Right lobe of liver (tissue), 6 donors: Measurements from ENCODE around the gene VASH2. TPM values are rescaled to one million over a fixed set of nuclear protein-coding genes. Genes with fewer than 3 reads are reported as not detected.

ENCODE experiments used
- ATAC-seq, 4 donors: fragments of 200-7000 bp; cut with Tn5 transposase; one replicate each; pipeline ENCODE4 v1.9.1; 2020; ENCODE audit warnings: mild to moderate bottlenecking in 4 of 4, moderate library complexity in 4 of 4
- DNase-seq, 3 donors: peaks; one replicate each; pipeline ENCODE4 v3.0.0-alpha.2; 2020
- H3K27ac ChIP-seq, 3 donors: fragments of 200-600 bp; one replicate each; pipeline ENCODE4 v1.8.0; 2022
- H3K27me3 ChIP-seq, 2 donors: fragments of 200-600 bp; one replicate each; pipeline ENCODE4 v1.8.0; 2022
- H3K36me3 ChIP-seq, 4 donors: fragments of 200-600 bp; sonication (generic) in 1 of 4; one replicate each; pipeline versions ENCODE4 v1.5.1 to v1.8.0; 2017 to 2022; ENCODE audit warnings: control low read depth in 1 of 4
- H3K4me1 ChIP-seq, 4 donors: fragments of 200-600 bp; sonication (generic) in 1 of 4; one replicate each; pipeline versions ENCODE4 v1.5.1 to v1.8.0; 2017 to 2022; ENCODE audit warnings: control low read depth in 1 of 4
- H3K4me3 ChIP-seq, 3 donors: fragments of 200-600 bp; one replicate each; pipeline ENCODE4 v1.8.0; 2022
- H3K9me3 ChIP-seq, 4 donors: fragments of 200-600 bp; sonication (generic) in 1 of 4; one replicate each; pipeline versions ENCODE4 v1.5.1 to v1.8.0; 2017 to 2022; ENCODE audit warnings: control low read depth in 1 of 4
- POLR2A ChIP-seq: fragments of 450-650 bp; IDR thresholded peaks from one replicate; pipeline ENCODE4 v1.6.1; 2017; ENCODE audit warnings: antibody characterized with exemption, mild to moderate bottlenecking
- WGBS: methylation state at CpG from one replicate; pipeline ENCODE4 v1.1.6; 2018; ENCODE audit warnings: low coverage, low lambda C conversion rate; ENCODE audit not compliant: insufficient coverage; ENCODE audit errors: missing lambda C conversion rate; 5-methylcytosine and 5-hydroxymethylcytosine counted together
- intact Hi-C, 2 donors: fragments of 100-400 bp; cut with DNase I; formaldehyde crosslinking; loops; one replicate each; pipeline versions ENCODE4 v1.11.2 to v1.14.1; 2022
- total RNA-seq, 6 experiments: library from RNA; depleted of rRNA in 2 of 6; stranded (reverse); fragments of >200 nt in 2 of 6; fragmentation: NEBNext Ultra II Directional in 3 of 6; extraction: Animal tissue kit (Norgen Biotek cat#: 25700) in 3 of 6; gene quantifications; one replicate each; pipeline versions ENCODE4 v1.1.0 to v1.2.4, GENCODE V29; 2016 to 2023
- TF ChIP-seq, protein P1 (sequence below), 4 donors: fragments of 200-600 bp in 3 of 4; fragments of 450-650 bp in 1 of 4; IDR thresholded peaks; one replicate each; pipeline versions ENCODE4 v1.5.1 to v1.8.0; 2016 to 2022; ENCODE audit warnings: antibody characterized with exemption in 4 of 4, mild to moderate bottlenecking in 2 of 4
- donor health status: DM: no; HTN: yes; CAD: no.
- donor health status: DM: no; HTN: no; CAD: no.
- donor health status: DM: no; HTN: no; CAD: no.
- donor health status: DM: no; HTN: yes; CAD: no.
- donor health status: DM: no; HTN: yes; CAD: no.

The VASH2 gene
- total RNA-seq, 6 experiments from 2014 or later = 0.04 to 0.32 (median 0.07) TPM; not detected in 3

GRCh38 chr1:213034713-213035112, 84.4 kb downstream of the VASH2 start:
- no CpG with 5 or more reads among the region's 1 CpG for WGBS
- Histone ChIP-seq H3K4me1 (no peaks in the 10 kb centered on the region), H3K9me3 (no peaks in the 10 kb centered on the region), H3K27me3 (no peaks in the 10 kb centered on the region), H3K4me3 (no peak overlapping the region), H3K36me3 (no peaks in the 10 kb centered on the region), H3K27ac (no peak overlapping the region)
- TF ChIP-seq POLR2A = no peak
- TF ChIP-seq, protein P1, sequence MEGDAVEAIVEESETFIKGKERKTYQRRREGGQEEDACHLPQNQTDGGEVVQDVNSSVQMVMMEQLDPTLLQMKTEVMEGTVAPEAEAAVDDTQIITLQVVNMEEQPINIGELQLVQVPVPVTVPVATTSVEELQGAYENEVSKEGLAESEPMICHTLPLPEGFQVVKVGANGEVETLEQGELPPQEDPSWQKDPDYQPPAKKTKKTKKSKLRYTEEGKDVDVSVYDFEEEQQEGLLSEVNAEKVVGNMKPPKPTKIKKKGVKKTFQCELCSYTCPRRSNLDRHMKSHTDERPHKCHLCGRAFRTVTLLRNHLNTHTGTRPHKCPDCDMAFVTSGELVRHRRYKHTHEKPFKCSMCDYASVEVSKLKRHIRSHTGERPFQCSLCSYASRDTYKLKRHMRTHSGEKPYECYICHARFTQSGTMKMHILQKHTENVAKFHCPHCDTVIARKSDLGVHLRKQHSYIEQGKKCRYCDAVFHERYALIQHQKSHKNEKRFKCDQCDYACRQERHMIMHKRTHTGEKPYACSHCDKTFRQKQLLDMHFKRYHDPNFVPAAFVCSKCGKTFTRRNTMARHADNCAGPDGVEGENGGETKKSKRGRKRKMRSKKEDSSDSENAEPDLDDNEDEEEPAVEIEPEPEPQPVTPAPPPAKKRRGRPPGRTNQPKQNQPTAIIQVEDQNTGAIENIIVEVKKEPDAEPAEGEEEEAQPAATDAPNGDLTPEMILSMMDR (IDR thresholded peaks at IDR 0.05) = no peak
- ATAC-seq (no peak), DNase-seq (no peak)
- intact Hi-C loops = no loop called here

GRCh38 chr1:213035573-213035972, 85.2 kb downstream of the VASH2 start:
- Histone ChIP-seq H3K27me3 (no peaks in the 10 kb centered on the region), H3K4me1 (no peaks in the 10 kb centered on the region), H3K27ac (no peak overlapping the region), H3K4me3 (no peak overlapping the region), H3K9me3 (no peaks in the 10 kb centered on the region), H3K36me3 (no peaks in the 10 kb centered on the region)
- no peak for TF ChIP-seq POLR2A
- TF ChIP-seq, protein P1 (IDR thresholded peaks at IDR 0.05) = no peak
- ATAC-seq = no peak
- 67% methylated on average over 2 of the region's 2 CpGs for WGBS
- no peak for DNase-seq
- intact Hi-C loops = no loop called here

Other genes starting within 250 kb of the VASH2 start
- gene NSL1, start 158.8 kb upstream of the VASH2 start, total RNA-seq = 10 to 100 TPM; 13.3 to 26.5 (median 16.2) TPM
- 1 to 10 TPM; 6.0 to 9.3 (median 6.6) TPM for gene TATDN3, start 158.6 kb upstream of the VASH2 start, total RNA-seq
- 1 to 10 TPM in 1 of 6 experiments, not detected in 5; 1.2 TPM for gene SPATA45, start 102.9 kb upstream of the VASH2 start, total RNA-seq
- 1 to 10 TPM; 1.6 to 5.8 (median 2.1) TPM for gene FLVCR1, start 92.3 kb upstream of the VASH2 start, total RNA-seq
- 10 to 100 TPM; 12.1 to 23.2 (median 15.2) TPM for gene ANGEL2, start 65.3 kb downstream of the VASH2 start, total RNA-seq
- 1 to 10 TPM; 7.7 to 9.1 (median 8.4) TPM for gene RPS6KC1, start 100.7 kb downstream of the VASH2 start, total RNA-seq